ENCODE results near the gene MRRF.

The MRRF gene

GRCh38 chr9:122302237-122303093 is 37.8 kb downstream of the MRRF start:
- Histone ChIP-seq H3K4me3 (ENCODE audit: low read length) (no peak overlapping the region), H3K36me3 (ENCODE audit: control insufficient read depth, low read length) (peaks cover 79% of the 10 kb centered on the region), H3K27me3 (ENCODE audit: control insufficient read depth, low read length) (no peaks in the 10 kb centered on the region), H3K79me2 (ENCODE audit: control insufficient read depth, low read length) (peaks cover 17% of the 10 kb centered on the region), H4K20me1 (ENCODE audit: control insufficient read depth, insufficient read depth, low read depth, low read length) (peaks cover 4% of the 10 kb centered on the region; the same call in 1 of the 2 replicates), H3K9me3 (ENCODE audit: control insufficient read depth, insufficient read depth, low read length) (no peaks in the 10 kb centered on the region), H3K4me2 (ENCODE audit: low read length) (no peak overlapping the region), H3K27ac (ENCODE audit: low read depth, low read length) (no peak overlapping the region), H3K9me2 (replicated peaks; ENCODE audit: control insufficient read depth, low read length) (no peaks in the 10 kb centered on the region), H3F3A (ENCODE audit: control insufficient read depth, insufficient read depth) (no peaks in the 10 kb centered on the region), H3K4me1 (ENCODE audit: control insufficient read depth, low read length) (no peaks in the 10 kb centered on the region)
- TF ChIP-seq CTCF (IDR thresholded peaks at IDR 0.05; ENCODE audit: low read depth, low read length, poor library complexity, severe bottlenecking) (no peak), EZH2phosphoT487 (IDR thresholded peaks at IDR 0.05; ENCODE audit: borderline replicate concordance, low read length) (no peak)

- TF ChIP-seq EZH2phosphoT487 (IDR thresholded peaks at IDR 0.05; ENCODE audit: borderline replicate concordance, low read length) (no peak), CTCF (IDR thresholded peaks at IDR 0.05; ENCODE audit: low read depth, low read length, poor library complexity, severe bottlenecking) (no peak)
- Histone ChIP-seq H3K79me2 (ENCODE audit: control insufficient read depth, low read length) (peaks cover 3% of the 10 kb centered on the region; the same call in 1 of the 2 replicates), H3K9me2 (replicated peaks; ENCODE audit: control insufficient read depth, low read length) (no peaks in the 10 kb centered on the region), H3K4me1 (ENCODE audit: control insufficient read depth, low read length) (no peaks in the 10 kb centered on the region), H3K27ac (ENCODE audit: low read depth, low read length) (no peak overlapping the region), H3K4me2 (ENCODE audit: low read length) (no peak overlapping the region), H3K27me3 (ENCODE audit: control insufficient read depth, low read length) (no peaks in the 10 kb centered on the region), H4K20me1 (ENCODE audit: control insufficient read depth, insufficient read depth, low read depth, low read length) (peaks cover 4% of the 10 kb centered on the region; the same call in 1 of the 2 replicates), H3K36me3 (ENCODE audit: control insufficient read depth, low read length) (peaks cover 83% of the 10 kb centered on the region), H3F3A (ENCODE audit: control insufficient read depth, insufficient read depth) (no peaks in the 10 kb centered on the region), H3K4me3 (ENCODE audit: low read length) (no peak overlapping the region), H3K9me3 (ENCODE audit: control insufficient read depth, insufficient read depth, low read length) (no peaks in the 10 kb centered on the region)
Measured at GRCh38 chr9:122307061-122307460, 42.4 kb downstream of the MRRF start.

- TF ChIP-seq CTCF (IDR thresholded peaks at IDR 0.05; ENCODE audit: low read depth, low read length, poor library complexity, severe bottlenecking), result no peak
- no peaks in the 10 kb centered on the region for H3K9me2 ChIP-seq (replicated peaks; ENCODE audit: control insufficient read depth, low read length)
- no peaks in the 10 kb centered on the region for H3K27me3 ChIP-seq (ENCODE audit: control insufficient read depth, low read length)
- no peaks in the 10 kb centered on the region for H3K79me2 ChIP-seq (ENCODE audit: control insufficient read depth, low read length)
- H4K20me1 ChIP-seq (ENCODE audit: control insufficient read depth, insufficient read depth, low read depth, low read length), result peaks cover 4% of the 10 kb centered on the region; the same call in 1 of the 2 replicates
- H3K4me2 ChIP-seq (ENCODE audit: low read length), result no peak overlapping the region
- no peak overlapping the region for H3K27ac ChIP-seq (ENCODE audit: low read depth, low read length)
- H3K9me3 ChIP-seq (ENCODE audit: control insufficient read depth, insufficient read depth, low read length), result no peaks in the 10 kb centered on the region
- H3K36me3 ChIP-seq (ENCODE audit: control insufficient read depth, low read length), result peaks cover 83% of the 10 kb centered on the region
- H3F3A ChIP-seq (ENCODE audit: control insufficient read depth, insufficient read depth), result no peaks in the 10 kb centered on the region
- H3K4me1 ChIP-seq (ENCODE audit: control insufficient read depth, low read length), result no peaks in the 10 kb centered on the region
- no peak overlapping the region for H3K4me3 ChIP-seq (ENCODE audit: low read length)
Measured at GRCh38 chr9:122307925-122308324, 43.2 kb downstream of the MRRF start.

Data from DOHH2 (cell line).